ENCODE measurements around the gene TMEM121. TPM values are rescaled to one million over a fixed set of nuclear protein-coding genes. Genes with fewer than 3 reads are reported as not detected.

The TMEM121 gene
- total and polyA plus RNA-seq, 2 of the 4 experiments (the other 2 are of a cell fraction) = 2.7 to 6.3 TPM

DNA sequence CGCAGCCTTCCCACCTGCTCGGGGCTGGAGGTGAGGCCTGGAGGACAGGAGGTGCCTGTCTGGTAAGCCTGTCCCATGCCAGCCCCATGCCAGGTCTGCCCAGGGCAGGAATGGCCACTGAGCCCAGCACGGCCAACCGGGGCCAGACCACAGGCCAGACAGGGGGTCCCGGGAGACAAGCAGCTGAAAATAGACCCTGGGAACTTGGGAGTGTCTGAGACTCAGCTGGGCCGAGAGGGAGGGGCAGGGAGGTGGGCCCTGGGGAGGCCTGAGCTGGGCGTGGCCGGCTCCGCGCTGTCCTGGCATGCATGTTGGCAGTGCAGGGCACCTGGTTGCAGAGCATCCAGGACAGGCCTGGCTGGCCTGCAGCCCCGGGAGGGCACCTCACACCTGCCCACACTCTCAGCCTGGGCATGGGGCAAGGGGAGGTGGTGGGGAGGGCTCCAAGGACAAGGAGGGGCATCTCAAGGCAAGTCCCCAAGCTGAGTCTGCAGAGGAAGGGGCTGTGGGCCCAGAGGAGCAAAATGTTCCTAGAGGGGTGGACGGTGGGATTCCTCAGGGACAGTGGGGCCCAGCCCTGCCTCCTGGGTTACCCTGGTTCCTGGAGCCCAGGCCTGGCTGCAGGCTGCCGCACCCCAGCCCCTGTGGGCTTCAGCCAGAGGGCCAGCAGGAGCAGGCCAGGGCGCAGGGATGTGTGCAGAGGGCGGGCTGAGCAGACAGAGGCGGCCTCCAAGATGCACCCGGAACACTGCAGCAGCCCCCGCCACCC, 42.9 kb upstream of the TMEM121 start (continued):
- no peak for TF ChIP-seq FOS (IDR thresholded peaks at IDR 0.05; ENCODE audit: low read depth, low read length)

DNA sequence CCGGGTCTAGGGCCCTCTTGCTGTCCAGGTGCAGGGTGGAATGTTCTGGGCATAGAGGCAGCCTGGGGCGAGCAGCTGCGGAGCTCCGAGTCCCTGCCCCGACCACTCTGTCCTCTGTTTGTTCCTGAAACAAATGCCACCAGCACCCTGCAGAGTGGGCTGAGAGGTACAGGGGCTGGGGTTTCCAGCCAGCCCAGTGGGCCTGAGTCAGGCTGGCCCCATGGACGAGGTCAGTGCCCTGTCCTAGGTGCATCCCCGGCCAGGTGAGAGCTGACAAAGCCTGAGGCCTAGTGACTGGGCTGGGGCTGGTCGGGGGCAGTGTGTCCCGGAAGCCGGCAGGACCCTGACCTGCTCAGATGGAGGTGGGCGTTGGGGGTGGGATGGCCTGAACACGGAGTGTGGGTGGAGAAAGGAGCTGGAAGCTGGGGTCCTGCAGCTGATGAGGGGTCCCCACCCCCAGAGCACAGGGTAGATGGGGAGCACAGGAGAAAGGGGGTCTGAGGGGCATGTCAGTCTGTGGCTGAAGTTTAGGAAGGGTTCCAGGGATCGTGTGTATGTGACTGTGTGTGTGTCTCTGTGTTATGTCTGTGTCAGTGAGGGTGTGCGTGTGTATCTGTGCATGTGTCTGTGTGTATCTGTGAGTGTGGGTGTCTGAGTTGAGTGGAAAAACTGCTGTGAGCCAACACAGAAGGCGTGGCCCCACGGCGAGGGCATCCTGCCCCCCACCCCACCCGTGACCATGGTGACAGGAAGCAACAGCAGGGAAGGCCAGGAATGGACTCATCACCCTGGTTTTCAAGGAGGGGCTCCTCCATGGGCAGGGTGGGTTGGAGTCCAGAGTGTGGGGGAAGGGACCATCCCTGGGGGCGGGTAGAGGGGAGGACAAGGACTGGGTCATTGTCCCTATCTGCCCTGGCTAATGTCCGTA, 42.0 kb upstream of the TMEM121 start:
- Histone ChIP-seq H4K8ac (ENCODE audit: low read depth in 2 of 2, low read length in 2 of 2) (no peak overlapping the region), H3K14ac (replicated peaks; ENCODE audit: low read depth, low read length) (no peak overlapping the region), H3K79me1 (ENCODE audit: low read depth in 1 of 2, low read length in 2 of 2) (no peaks in the 10 kb centered on the region; a peak in 1 of 4 replicates), H3K18ac (ENCODE audit: low read depth, low read length) (no peak overlapping the region), H3K9me3 (ENCODE audit: control insufficient read depth, insufficient read depth, low read length) (no peaks in the 10 kb centered on the region), H3K36me3 (ENCODE audit: control insufficient read depth, insufficient read depth, low read length) (no peaks in the 10 kb centered on the region), H3K56ac (ENCODE audit: extremely low read depth, insufficient read depth, low read length) (no peak overlapping the region), H4K91ac (ENCODE audit: insufficient read depth, low read depth, low read length) (no peak overlapping the region), H3K4me2 (ENCODE audit: low read depth, low read length) (no peak overlapping the region), H4K5ac (ENCODE audit: low read depth, low read length) (no peak overlapping the region), H2BK120ac (ENCODE audit: low read depth, low read length) (no peak overlapping the region), H3K4me3 (ENCODE audit: insufficient read depth, low read depth, low read length) (no peak overlapping the region), H2BK5ac (ENCODE audit: low read depth, low read length, poor library complexity, severe bottlenecking) (no peak overlapping the region), H2AK5ac (ENCODE audit: low read depth, low read length) (peak overlapping the region; percentile 15; the same call in 1 of the 2 replicates), H3K9ac (ENCODE audit: low read depth, low read length) (no peak overlapping the region), H4K20me1 (ENCODE audit: insufficient read depth, low read length) (no peaks in the 10 kb centered on the region; the same call in 1 of the 2 replicates), H2BK20ac (ENCODE audit: low read depth, low read length) (no peak overlapping the region), H3K4ac (ENCODE audit: low read depth, low read length) (no peak overlapping the region), H3K27ac (ENCODE audit: insufficient read depth, low read length) (no peak overlapping the region), H3K4me1 (ENCODE audit: control insufficient read depth, insufficient read depth, low read length) (peaks cover 15% of the 10 kb centered on the region), H3K27me3 (ENCODE audit: control insufficient read depth, insufficient read depth, low read length) (peaks cover 25% of the 10 kb centered on the region; the same call in 1 of the 2 replicates), H2BK15ac (ENCODE audit: low read depth, low read length) (no peak overlapping the region), H3K9me1 (ENCODE audit: insufficient read depth, low read length) (peaks cover 6% of the 10 kb centered on the region), H3K23ac (ENCODE audit: low read depth, low read length) (no peak overlapping the region), H2AFZ (replicated peaks; ENCODE audit: low read length, poor library complexity) (no peak overlapping the region), H2AK9ac (replicated peaks; ENCODE audit: low read depth, low read length, poor library complexity) (no peak overlapping the region)
- ATAC-seq (ENCODE audit: low read depth) = no peak
- no peak for DNase-seq
- ChIA-PET CTCF (no interaction called here), POLR2A (ENCODE audit: unreplicated experiment) (no interaction called here)
- in situ Hi-C loops (cut with MboI; ENCODE audit: low sequenced_read_pairs) = no loop called here
- dilution Hi-C loops (cut with HindIII; ENCODE audit: low sequenced_read_pairs, unreplicated experiment) = no loop called here
- intact Hi-C loops (cut with micrococcal nuclease) = no loop called here
- 71% methylated on average over 9 of the region's 20 CpGs; no CpG with 5 or more reads in 1 of the 2 experiments for WGBS, 2 experiments (ENCODE audit: extremely low coverage in 2 of 2, insufficient read length in 1 of 2)
- no TSS peak for BruUV-seq (replicated peaks)
- TF ChIP-seq, protein P1, sequence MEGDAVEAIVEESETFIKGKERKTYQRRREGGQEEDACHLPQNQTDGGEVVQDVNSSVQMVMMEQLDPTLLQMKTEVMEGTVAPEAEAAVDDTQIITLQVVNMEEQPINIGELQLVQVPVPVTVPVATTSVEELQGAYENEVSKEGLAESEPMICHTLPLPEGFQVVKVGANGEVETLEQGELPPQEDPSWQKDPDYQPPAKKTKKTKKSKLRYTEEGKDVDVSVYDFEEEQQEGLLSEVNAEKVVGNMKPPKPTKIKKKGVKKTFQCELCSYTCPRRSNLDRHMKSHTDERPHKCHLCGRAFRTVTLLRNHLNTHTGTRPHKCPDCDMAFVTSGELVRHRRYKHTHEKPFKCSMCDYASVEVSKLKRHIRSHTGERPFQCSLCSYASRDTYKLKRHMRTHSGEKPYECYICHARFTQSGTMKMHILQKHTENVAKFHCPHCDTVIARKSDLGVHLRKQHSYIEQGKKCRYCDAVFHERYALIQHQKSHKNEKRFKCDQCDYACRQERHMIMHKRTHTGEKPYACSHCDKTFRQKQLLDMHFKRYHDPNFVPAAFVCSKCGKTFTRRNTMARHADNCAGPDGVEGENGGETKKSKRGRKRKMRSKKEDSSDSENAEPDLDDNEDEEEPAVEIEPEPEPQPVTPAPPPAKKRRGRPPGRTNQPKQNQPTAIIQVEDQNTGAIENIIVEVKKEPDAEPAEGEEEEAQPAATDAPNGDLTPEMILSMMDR (conservative IDR thresholded peaks at IDR 0.05; ENCODE audit: low read depth, low read length) = no peak
- TF ChIP-seq MAZ (IDR thresholded peaks at IDR 0.05; ENCODE audit: borderline replicate concordance, low read depth, low read length) (no peak), MXI1 (IDR thresholded peaks at IDR 0.05; ENCODE audit: borderline replicate concordance, low read depth, low read length) (no peak), RFX5 (IDR thresholded peaks at IDR 0.05; ENCODE audit: low read depth, low read length) (no peak), RAD21 (IDR thresholded peaks at IDR 0.05; ENCODE audit: low read length) (no peak), CHD1 (IDR thresholded peaks at IDR 0.05; ENCODE audit: low read depth, low read length) (no peak), RCOR1 (IDR thresholded peaks at IDR 0.05; ENCODE audit: insufficient replicate concordance, low read length) (no peak)
- TF ChIP-seq, protein P2, sequence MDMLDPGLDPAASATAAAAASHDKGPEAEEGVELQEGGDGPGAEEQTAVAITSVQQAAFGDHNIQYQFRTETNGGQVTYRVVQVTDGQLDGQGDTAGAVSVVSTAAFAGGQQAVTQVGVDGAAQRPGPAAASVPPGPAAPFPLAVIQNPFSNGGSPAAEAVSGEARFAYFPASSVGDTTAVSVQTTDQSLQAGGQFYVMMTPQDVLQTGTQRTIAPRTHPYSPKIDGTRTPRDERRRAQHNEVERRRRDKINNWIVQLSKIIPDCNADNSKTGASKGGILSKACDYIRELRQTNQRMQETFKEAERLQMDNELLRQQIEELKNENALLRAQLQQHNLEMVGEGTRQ (IDR thresholded peaks at IDR 0.05; ENCODE audit: low read depth, low read length) = no peak
- TF ChIP-seq, protein P3, sequence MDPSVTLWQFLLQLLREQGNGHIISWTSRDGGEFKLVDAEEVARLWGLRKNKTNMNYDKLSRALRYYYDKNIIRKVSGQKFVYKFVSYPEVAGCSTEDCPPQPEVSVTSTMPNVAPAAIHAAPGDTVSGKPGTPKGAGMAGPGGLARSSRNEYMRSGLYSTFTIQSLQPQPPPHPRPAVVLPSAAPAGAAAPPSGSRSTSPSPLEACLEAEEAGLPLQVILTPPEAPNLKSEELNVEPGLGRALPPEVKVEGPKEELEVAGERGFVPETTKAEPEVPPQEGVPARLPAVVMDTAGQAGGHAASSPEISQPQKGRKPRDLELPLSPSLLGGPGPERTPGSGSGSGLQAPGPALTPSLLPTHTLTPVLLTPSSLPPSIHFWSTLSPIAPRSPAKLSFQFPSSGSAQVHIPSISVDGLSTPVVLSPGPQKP (IDR thresholded peaks at IDR 0.05; ENCODE audit: borderline replicate concordance, low read depth, low read length) = no peak

All from IMR-90 (cell line).